Suprapubic skin (tissue), 4 donors: ENCODE results near the gene TMEM222. TPM values are rescaled to one million over a fixed set of nuclear protein-coding genes. Genes with fewer than 3 reads are reported as not detected.

Source experiments
- DNase-seq, 2 donors: peaks; one replicate each; pipeline ENCODE4 v3.0.0-alpha.2; 2019; ENCODE audit warnings: low spot score in 2 of 2
- H3K27ac ChIP-seq: fragments of 200-600 bp; sonication (generic); one replicate; pipeline ENCODE4 v1.5.1; 2019
- H3K27me3 ChIP-seq: fragments of 200-600 bp; sonication (generic); one replicate; pipeline ENCODE4 v1.5.1; 2019
- H3K36me3 ChIP-seq: fragments of 200-600 bp; sonication (generic); one replicate; pipeline ENCODE4 v1.5.1; 2019
- H3K4me1 ChIP-seq: fragments of 200-600 bp; sonication (generic); one replicate; pipeline ENCODE4 v1.5.1; 2019
- H3K4me3 ChIP-seq: fragments of 200-600 bp; sonication (generic); one replicate; pipeline ENCODE4 v1.5.1; 2019; ENCODE audit warnings: mild to moderate bottlenecking
- H3K9me3 ChIP-seq: fragments of 200-600 bp; sonication (generic); one replicate; pipeline ENCODE4 v1.5.1; 2019
- EP300 ChIP-seq: sonication (generic); formaldehyde crosslinking; IDR thresholded peaks from one replicate; pipeline ENCODE4 v1.6.1; 2017; ENCODE audit warnings: antibody characterized with exemption
- POLR2A ChIP-seq, 2 donors: fragments of 450-650 bp; IDR thresholded peaks; one replicate each; pipeline ENCODE4 v1.6.1; 2017; ENCODE audit warnings: antibody characterized with exemption in 2 of 2, mild to moderate bottlenecking in 2 of 2, moderate library complexity in 2 of 2
- POLR2AphosphoS5 ChIP-seq, 3 donors: sonication (generic); formaldehyde crosslinking; IDR thresholded peaks; one replicate each; pipeline ENCODE4 v1.6.1; 2017; ENCODE audit warnings: antibody characterized with exemption in 3 of 3
- WGBS: methylation state at CpG from one replicate; pipeline ENCODE4 v1.1.5; 2018; 5-methylcytosine and 5-hydroxymethylcytosine counted together
- total RNA-seq, 4 donors: library from RNA; depleted of rRNA; stranded (reverse); fragments of >200 nt; gene quantifications; one replicate each; pipeline ENCODE4 v1.1.0, GENCODE V29; 2016
- TF ChIP-seq, protein P1 (sequence below), 2 donors: fragments of 200-600 bp in 1 of 2; fragments of 450-650 bp in 1 of 2; sonication (generic) in 1 of 2; IDR thresholded peaks; one replicate each; pipeline ENCODE4 v1.5.1; 2016 to 2019; ENCODE audit warnings: antibody characterized with exemption in 2 of 2, mild to moderate bottlenecking in 1 of 2, moderate library complexity in 1 of 2

Gene TMEM222
- total RNA-seq, 4 donors from 2014 or later, result 19.7 to 31.8 (median 21.2) TPM

- no peak for DNase-seq
- Histone ChIP-seq H3K27me3 (no peaks in the 10 kb centered on the region), H3K9me3 (no peaks in the 10 kb centered on the region), H3K4me1 (peaks cover 32% of the 10 kb centered on the region), H3K4me3 (no peak overlapping the region), H3K27ac (peak overlapping the region; percentile 76), H3K36me3 (peaks cover 78% of the 10 kb centered on the region)
- WGBS, result 48% methylated on average over 5 of the region's 8 CpGs
- TF ChIP-seq, protein P1, sequence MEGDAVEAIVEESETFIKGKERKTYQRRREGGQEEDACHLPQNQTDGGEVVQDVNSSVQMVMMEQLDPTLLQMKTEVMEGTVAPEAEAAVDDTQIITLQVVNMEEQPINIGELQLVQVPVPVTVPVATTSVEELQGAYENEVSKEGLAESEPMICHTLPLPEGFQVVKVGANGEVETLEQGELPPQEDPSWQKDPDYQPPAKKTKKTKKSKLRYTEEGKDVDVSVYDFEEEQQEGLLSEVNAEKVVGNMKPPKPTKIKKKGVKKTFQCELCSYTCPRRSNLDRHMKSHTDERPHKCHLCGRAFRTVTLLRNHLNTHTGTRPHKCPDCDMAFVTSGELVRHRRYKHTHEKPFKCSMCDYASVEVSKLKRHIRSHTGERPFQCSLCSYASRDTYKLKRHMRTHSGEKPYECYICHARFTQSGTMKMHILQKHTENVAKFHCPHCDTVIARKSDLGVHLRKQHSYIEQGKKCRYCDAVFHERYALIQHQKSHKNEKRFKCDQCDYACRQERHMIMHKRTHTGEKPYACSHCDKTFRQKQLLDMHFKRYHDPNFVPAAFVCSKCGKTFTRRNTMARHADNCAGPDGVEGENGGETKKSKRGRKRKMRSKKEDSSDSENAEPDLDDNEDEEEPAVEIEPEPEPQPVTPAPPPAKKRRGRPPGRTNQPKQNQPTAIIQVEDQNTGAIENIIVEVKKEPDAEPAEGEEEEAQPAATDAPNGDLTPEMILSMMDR (IDR thresholded peaks at IDR 0.05), result no peak
- no peak for TF ChIP-seq POLR2A (IDR thresholded peaks at IDR 0.05)
- TF ChIP-seq POLR2AphosphoS5 (IDR thresholded peaks at IDR 0.05), result no peak
- TF ChIP-seq EP300, result no peak
Observed at GRCh38 chr1:27298632-27299384, 23.2 kb upstream of the TMEM222 start.

DNA sequence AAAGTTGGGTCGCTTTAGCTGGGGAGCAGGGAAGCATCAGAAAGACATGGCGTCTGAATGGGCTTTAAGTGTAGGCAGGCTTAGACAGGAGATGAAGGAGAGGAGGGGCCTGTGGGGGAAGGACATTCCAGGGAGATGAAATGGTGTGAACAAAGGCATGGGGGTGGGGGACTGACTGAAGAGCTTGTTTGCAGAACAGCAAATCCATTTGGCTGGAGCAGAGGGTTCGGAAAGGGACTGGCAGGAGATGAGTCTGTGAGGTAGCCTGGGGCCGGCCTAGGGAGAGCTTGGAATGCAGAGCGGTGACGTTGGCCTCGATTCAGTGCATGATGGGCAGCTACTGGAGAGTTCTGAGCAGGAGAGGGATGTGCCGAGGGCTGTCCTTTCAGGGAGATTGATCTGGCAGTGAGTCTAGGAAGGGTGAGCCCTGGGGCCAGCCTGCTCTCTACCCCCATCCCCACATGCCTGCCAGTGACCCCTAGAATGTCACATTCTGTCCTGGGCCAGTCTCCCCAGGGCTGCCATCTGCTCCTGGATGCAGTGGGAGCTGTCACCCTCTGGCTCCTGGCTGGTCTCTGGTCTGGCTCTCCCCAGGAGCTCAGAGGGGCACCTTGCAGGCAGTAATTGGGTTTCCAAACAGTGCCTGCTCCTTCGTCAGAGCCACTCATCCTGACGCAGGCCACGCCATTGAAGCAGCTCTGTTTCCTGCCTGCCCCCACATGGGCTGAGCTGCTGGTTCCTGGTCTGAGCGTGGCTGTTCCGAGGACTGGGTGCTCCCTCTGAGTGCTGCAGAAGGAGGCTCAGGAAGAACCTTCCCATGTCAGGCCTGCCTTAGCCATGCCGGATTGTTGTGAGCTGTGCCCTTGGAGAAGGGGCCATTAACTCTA, 22.3 kb upstream of the TMEM222 start:
- Histone ChIP-seq H3K27me3 (no peaks in the 10 kb centered on the region), H3K27ac (peak overlapping the region; percentile 76), H3K4me3 (no peak overlapping the region), H3K9me3 (no peaks in the 10 kb centered on the region), H3K4me1 (peaks cover 32% of the 10 kb centered on the region), H3K36me3 (peaks cover 78% of the 10 kb centered on the region)
- WGBS, result 55% methylated on average over 10 of the region's 14 CpGs
- peak in 1 of 2 donors; percentile 74 for DNase-seq
- no peak for TF ChIP-seq EP300
- TF ChIP-seq, protein P1 (IDR thresholded peaks at IDR 0.05), result no peak
- no peak for TF ChIP-seq POLR2A (IDR thresholded peaks at IDR 0.05)
- TF ChIP-seq POLR2AphosphoS5 (IDR thresholded peaks at IDR 0.05), result no peak

DNA sequence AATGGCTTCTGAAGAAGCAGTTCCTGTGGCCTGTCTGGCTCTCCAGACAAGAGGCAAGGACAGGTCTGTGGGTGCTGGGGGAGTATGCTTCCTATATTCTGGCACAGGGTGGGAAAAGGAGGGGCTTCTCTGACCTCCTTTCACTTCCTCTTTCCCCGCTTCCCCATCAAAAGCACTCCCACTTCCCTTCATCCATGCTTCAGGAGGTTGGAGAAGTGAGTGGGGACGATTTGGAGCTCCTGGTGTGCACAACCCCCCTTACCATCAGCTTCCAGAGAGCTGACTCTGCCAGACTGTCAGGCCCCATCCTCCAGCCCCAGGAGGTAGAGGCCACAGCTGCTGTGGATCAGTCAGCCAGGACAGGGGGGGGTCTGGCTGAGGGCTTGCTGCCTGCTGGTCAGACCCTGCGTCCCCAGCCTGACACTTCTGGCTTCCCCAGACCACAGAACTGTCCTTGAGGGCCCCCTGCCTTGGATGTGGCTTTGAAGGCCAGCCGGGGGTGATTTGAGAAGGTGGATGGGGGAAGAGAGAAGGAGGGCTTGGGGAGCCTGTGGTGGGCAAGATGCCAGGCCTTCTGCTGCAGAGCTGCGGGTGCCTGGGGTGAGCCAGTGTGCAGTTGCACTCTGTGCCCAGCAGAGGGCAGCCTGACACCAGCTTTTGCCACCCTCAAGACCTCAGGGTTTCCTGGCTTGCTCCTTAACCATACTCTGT, 21.5 kb upstream of the TMEM222 start:
- Histone ChIP-seq H3K9me3 (no peaks in the 10 kb centered on the region), H3K4me3 (no peak overlapping the region), H3K27ac (peak overlapping the region; percentile 27), H3K36me3 (peaks cover 78% of the 10 kb centered on the region), H3K4me1 (peaks cover 32% of the 10 kb centered on the region), H3K27me3 (no peaks in the 10 kb centered on the region)
- 39% methylated on average over 5 of the region's 5 CpGs for WGBS
- TF ChIP-seq, protein P1 (IDR thresholded peaks at IDR 0.05), result peak; percentile 97 to 99
- TF ChIP-seq POLR2AphosphoS5 (IDR thresholded peaks at IDR 0.05), result no peak
- peak; percentile 86 to 87 for DNase-seq

DNA sequence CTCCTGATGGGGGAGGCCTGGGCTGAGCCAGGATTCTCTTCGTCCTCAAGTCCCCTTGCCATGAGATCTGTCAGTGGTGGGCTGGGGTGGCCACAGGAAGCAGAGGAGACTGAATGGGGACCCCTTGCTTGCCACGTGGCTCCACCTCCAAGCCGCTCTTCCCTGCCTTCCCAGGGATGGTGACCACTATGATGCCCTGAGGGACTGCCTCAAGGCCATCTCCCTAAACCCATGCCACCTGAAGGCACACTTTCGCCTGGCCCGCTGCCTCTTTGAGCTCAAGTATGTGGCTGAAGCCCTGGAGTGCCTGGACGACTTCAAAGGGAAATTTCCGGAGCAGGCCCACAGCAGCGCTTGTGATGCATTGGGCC, 20.9 kb upstream of the TMEM222 start:
- peaks cover 76% of the 10 kb centered on the region for H3K36me3 ChIP-seq
- TF ChIP-seq, protein P1 (IDR thresholded peaks at IDR 0.05), result no peak
- TF ChIP-seq POLR2AphosphoS5 (IDR thresholded peaks at IDR 0.05) (no peak), POLR2A (IDR thresholded peaks at IDR 0.05) (no peak), EP300 (no peak)

More for the DNA sequence above, 20.9 kb upstream of the TMEM222 start:
- Histone ChIP-seq H3K27ac (no peak overlapping the region), H3K9me3 (no peaks in the 10 kb centered on the region), H3K4me3 (no peak overlapping the region), H3K27me3 (no peaks in the 10 kb centered on the region), H3K4me1 (peaks cover 32% of the 10 kb centered on the region)
- WGBS, result 82% methylated on average over 6 of the region's 8 CpGs
- DNase-seq, result peak in 1 of 2 donors; percentile 67
